ENCODE measurements around the gene PIWIL1. TPM values are rescaled to one million over a fixed set of nuclear protein-coding genes. Genes with fewer than 3 reads are reported as not detected.
A peak's percentile ranks its signal among the peaks of the same experiment; 100 is the strongest.

PIWIL1 gene
- not detected in 2 replicates for total RNA-seq (2014; rRNA removed; shearing (Covaris generic))

DNA sequence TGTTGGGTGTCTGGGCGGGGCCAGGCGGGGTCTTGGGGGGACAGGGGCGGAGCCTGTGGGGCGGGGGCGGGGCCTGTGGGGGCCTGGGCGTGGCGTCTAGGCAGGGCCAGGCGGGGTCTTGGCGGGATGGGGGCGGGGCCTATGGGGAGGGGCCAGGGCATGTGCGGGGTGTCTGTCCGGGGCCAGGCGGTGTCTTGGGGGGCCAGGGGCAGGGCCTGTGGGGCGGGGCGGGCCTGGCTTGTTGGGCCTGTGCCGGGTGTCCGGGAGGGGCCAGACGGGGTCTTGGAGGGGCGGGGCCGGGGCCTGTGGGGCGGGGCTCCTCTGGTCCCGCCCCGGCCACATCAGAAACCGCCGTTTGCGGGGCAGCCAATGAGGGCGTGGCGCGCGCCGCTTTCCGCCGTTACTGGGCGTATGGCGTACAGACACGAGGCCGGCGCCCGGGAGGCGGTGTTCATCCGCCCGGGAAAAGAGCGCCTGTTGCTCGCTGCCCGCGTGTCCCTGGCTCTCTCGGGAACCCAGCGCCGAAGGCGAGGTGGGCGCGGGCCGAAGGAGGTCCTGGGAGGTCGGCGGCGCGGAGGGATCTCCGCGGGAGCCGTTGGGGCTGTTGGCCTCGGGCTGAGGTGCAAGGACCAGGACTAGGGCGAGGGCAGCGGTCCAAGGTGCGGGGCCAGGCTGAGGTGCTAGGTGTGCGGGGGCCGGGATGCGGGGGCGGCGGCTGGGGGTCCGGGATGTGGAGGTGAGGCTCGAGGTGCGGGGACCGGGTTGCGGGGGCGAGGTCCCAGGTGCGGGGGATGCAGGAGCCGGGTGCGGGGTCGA is at the start of gene PIWIL1:
PIWIL1 (plus strand) TSS at position 400 of the 816 bp plus-strand sequence. CDS start 4,705 bp downstream, outside the sequence.
- H3K4me3 ChIP-seq (ENCODE audit: insufficient read depth, low read depth, low read length) = no peak within 1 kb of the TSS
- H3K27me3 ChIP-seq (ENCODE audit: control insufficient read depth, insufficient read depth, low read length) = peaks cover 2% of the 10 kb centered on the region; the same call in 1 of the 2 replicates
- DNase-seq = peak; percentile 80
- no peaks in the 10 kb centered on the region for H3K36me3 ChIP-seq (replicated peaks; ENCODE audit: control insufficient read depth, insufficient read depth, low read length)

- H3K36me3 ChIP-seq (replicated peaks; ENCODE audit: control insufficient read depth, insufficient read depth, low read length) = no peaks in the 10 kb centered on the region
- no peaks in the 10 kb centered on the region for H3K27me3 ChIP-seq (ENCODE audit: control insufficient read depth, insufficient read depth, low read length)
- H3K4me3 ChIP-seq (ENCODE audit: insufficient read depth, low read depth, low read length) = no peak overlapping the region
- no peak for DNase-seq
Observed at GRCh38 chr12:130288206-130288605, 49.5 kb upstream of the PIWIL1 start.

DNA sequence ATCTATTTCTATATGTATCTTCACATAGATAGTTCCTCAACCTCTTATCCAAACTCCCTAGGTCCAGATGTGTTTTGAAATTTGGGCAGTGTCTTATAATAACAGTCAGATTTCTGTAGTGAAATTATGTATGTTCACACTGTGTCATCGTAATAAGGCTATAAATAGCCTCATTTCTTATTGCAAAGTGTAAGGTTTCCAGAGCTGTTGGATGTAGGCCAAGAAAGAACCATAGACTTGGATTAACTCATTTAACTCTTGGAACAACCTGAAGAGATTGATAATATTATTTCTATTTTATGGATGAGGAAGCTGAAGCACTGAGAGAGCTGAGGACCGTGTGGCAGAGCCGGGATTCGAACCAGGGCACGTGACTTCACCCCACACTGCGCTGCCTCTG is 49.0 kb upstream of the PIWIL1 start:
- Histone ChIP-seq H3K36me3 (replicated peaks; ENCODE audit: control insufficient read depth, insufficient read depth, low read length) (no peaks in the 10 kb centered on the region), H3K4me3 (ENCODE audit: insufficient read depth, low read depth, low read length) (no peak overlapping the region), H3K27me3 (ENCODE audit: control insufficient read depth, insufficient read depth, low read length) (no peaks in the 10 kb centered on the region)
- no peak for DNase-seq

DNA sequence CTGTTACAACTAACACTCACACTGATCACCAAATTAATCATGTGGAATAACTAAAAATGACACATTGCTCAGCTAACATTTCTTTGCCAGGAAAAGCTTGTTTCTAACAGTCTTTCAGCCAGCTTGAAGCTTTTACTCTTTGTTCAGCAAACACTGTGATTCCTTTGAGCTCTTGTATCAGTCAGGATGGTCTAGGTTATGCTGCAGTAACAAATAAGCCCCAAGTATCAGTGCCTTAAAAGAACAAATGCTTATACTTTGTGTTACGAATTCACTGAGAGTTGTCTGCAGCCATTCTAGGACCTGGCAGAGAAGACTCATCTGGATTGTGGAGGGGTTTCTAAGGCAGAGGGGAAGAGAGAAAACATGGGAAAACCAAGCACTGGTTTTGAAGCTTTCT is 47.6 kb upstream of the PIWIL1 start:
- no peaks in the 10 kb centered on the region for H3K27me3 ChIP-seq (ENCODE audit: control insufficient read depth, insufficient read depth, low read length)
- no peak for DNase-seq
- H3K36me3 ChIP-seq (replicated peaks; ENCODE audit: control insufficient read depth, insufficient read depth, low read length) = no peaks in the 10 kb centered on the region
- no peak overlapping the region for H3K4me3 ChIP-seq (ENCODE audit: insufficient read depth, low read depth, low read length)

DNA sequence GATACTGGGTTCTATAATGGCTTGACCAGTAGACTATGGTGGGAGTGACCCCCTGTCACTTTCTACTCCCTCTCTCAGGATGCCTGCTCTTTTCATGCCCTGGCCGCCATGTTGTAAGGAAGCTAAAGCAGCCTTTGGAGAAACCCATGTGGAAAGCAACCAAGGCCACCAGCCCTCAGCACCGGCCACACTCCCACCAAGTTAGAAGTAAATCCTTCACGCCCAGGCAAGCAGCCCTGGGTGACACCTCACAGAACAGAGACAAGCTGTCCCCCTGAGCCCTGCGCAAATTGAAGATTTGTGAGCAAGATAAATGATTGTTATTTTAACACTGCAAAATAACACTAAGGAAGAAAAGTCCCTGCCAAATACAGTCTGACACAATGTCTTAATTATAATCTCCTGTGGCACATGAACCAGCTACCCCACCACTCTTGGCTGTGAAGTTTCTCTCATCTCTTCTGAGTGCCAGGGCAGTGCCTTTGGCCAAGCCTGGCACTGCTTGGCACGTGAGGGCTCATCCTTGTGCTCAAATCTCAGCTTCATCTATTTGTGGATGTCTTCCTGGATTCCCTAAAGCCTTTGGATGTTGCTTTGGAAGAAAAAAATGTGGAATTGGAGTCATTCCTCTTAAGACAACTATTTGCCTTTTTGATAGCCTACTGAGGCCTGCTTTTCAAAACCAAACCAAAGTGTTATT is 39.2 kb upstream of the PIWIL1 start:
- DNase-seq = no peak
- H3K36me3 ChIP-seq (replicated peaks; ENCODE audit: control insufficient read depth, insufficient read depth, low read length) = no peaks in the 10 kb centered on the region
- no peak overlapping the region for H3K4me3 ChIP-seq (ENCODE audit: insufficient read depth, low read depth, low read length)
- H3K27me3 ChIP-seq (ENCODE audit: control insufficient read depth, insufficient read depth, low read length) = no peaks in the 10 kb centered on the region; the same call in 1 of the 2 replicates

GRCh38 chr12:130299574-130299973 is 38.1 kb upstream of the PIWIL1 start:
- DNase-seq = peak; percentile 63
- H3K4me3 ChIP-seq (ENCODE audit: insufficient read depth, low read depth, low read length) = no peak overlapping the region
- H3K27me3 ChIP-seq (ENCODE audit: control insufficient read depth, insufficient read depth, low read length) = no peaks in the 10 kb centered on the region; the same call in 1 of the 2 replicates
- H3K36me3 ChIP-seq (replicated peaks; ENCODE audit: control insufficient read depth, insufficient read depth, low read length) = no peaks in the 10 kb centered on the region

DNA sequence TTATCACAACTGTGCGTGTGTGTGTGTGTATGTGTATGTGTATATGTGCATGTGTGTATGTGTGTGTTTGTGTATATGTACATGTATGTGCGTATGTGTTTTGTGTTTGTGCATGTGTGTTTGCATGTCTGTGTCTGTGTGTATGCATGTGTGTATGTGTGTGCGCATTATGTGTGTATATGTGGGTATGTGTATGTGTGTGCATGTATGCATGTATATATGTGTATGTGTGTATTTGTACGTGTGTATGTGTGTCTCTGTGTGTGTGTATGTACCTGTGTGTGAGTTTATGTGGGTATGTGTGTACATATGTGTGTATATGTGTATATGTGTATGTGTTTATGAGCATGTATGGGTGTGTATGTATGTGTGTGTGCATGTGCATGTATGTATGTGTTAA is 37.6 kb upstream of the PIWIL1 start:
- Histone ChIP-seq H3K27me3 (ENCODE audit: control insufficient read depth, insufficient read depth, low read length) (no peaks in the 10 kb centered on the region; the same call in 1 of the 2 replicates), H3K36me3 (replicated peaks; ENCODE audit: control insufficient read depth, insufficient read depth, low read length) (no peaks in the 10 kb centered on the region), H3K4me3 (ENCODE audit: insufficient read depth, low read depth, low read length) (no peak overlapping the region)
- DNase-seq = no peak

GRCh38 chr12:130300737-130301535 is 36.8 kb upstream of the PIWIL1 start:
- Histone ChIP-seq H3K36me3 (replicated peaks; ENCODE audit: control insufficient read depth, insufficient read depth, low read length) (no peaks in the 10 kb centered on the region), H3K27me3 (ENCODE audit: control insufficient read depth, insufficient read depth, low read length) (no peaks in the 10 kb centered on the region; the same call in 1 of the 2 replicates), H3K4me3 (ENCODE audit: insufficient read depth, low read depth, low read length) (no peak overlapping the region)
- no peak for DNase-seq

GRCh38 chr12:130301559-130301958 is 36.1 kb upstream of the PIWIL1 start:
- no peak overlapping the region for H3K4me3 ChIP-seq (ENCODE audit: insufficient read depth, low read depth, low read length)
- H3K36me3 ChIP-seq (replicated peaks; ENCODE audit: control insufficient read depth, insufficient read depth, low read length) = no peaks in the 10 kb centered on the region
- no peak for DNase-seq
- no peaks in the 10 kb centered on the region; the same call in 1 of the 2 replicates for H3K27me3 ChIP-seq (ENCODE audit: control insufficient read depth, insufficient read depth, low read length)

- Histone ChIP-seq H3K36me3 (replicated peaks; ENCODE audit: control insufficient read depth, insufficient read depth, low read length) (no peaks in the 10 kb centered on the region), H3K27me3 (ENCODE audit: control insufficient read depth, insufficient read depth, low read length) (no peaks in the 10 kb centered on the region; the same call in 1 of the 2 replicates), H3K4me3 (ENCODE audit: insufficient read depth, low read depth, low read length) (no peak overlapping the region)
- no peak for DNase-seq
Observed at GRCh38 chr12:130303781-130304180, 33.9 kb upstream of the PIWIL1 start.

DNA sequence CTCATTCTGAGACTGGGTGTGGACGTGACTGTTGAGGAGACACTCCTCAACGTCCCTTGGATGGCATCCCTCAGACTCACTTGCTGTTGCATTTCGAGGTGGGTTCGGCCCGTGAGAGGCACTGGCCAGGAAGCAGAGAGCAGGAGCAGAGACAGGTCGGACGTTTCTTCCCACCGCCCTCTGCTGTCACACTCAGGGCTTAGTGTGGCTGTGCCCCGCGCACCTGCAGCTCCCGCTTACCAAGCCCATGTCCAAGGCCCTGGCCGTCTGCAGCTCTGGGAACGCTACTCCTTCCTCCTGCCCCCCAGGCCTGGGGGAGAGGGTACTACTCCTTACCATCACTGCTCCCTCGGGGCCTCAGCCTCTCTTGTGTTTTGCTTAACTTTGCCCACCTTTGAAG is 29.8 kb upstream of the PIWIL1 start:
- DNase-seq = no peak
- H3K36me3 ChIP-seq (replicated peaks; ENCODE audit: control insufficient read depth, insufficient read depth, low read length) = no peaks in the 10 kb centered on the region
- H3K27me3 ChIP-seq (ENCODE audit: control insufficient read depth, insufficient read depth, low read length) = no peaks in the 10 kb centered on the region; the same call in 1 of the 2 replicates
- H3K4me3 ChIP-seq (ENCODE audit: insufficient read depth, low read depth, low read length) = no peak overlapping the region

GRCh38 chr12:130308393-130308792 is 29.3 kb upstream of the PIWIL1 start:
- Histone ChIP-seq H3K4me3 (ENCODE audit: insufficient read depth, low read depth, low read length) (no peak overlapping the region), H3K36me3 (replicated peaks; ENCODE audit: control insufficient read depth, insufficient read depth, low read length) (no peaks in the 10 kb centered on the region), H3K27me3 (ENCODE audit: control insufficient read depth, insufficient read depth, low read length) (no peaks in the 10 kb centered on the region; the same call in 1 of the 2 replicates)
- DNase-seq = no peak

- no peaks in the 10 kb centered on the region; the same call in 1 of the 2 replicates for H3K27me3 ChIP-seq (ENCODE audit: control insufficient read depth, insufficient read depth, low read length)
- DNase-seq = no peak
- H3K4me3 ChIP-seq (ENCODE audit: insufficient read depth, low read depth, low read length) = no peak overlapping the region
- H3K36me3 ChIP-seq (replicated peaks; ENCODE audit: control insufficient read depth, insufficient read depth, low read length) = no peaks in the 10 kb centered on the region
Observed at GRCh38 chr12:130316251-130316650, 21.4 kb upstream of the PIWIL1 start.

GRCh38 chr12:130320536-130320935 is 17.2 kb upstream of the PIWIL1 start:
- no peak for DNase-seq
- Histone ChIP-seq H3K27me3 (ENCODE audit: control insufficient read depth, insufficient read depth, low read length) (no peaks in the 10 kb centered on the region; the same call in 1 of the 2 replicates), H3K36me3 (replicated peaks; ENCODE audit: control insufficient read depth, insufficient read depth, low read length) (no peaks in the 10 kb centered on the region), H3K4me3 (ENCODE audit: insufficient read depth, low read depth, low read length) (no peak overlapping the region)

Data from H7 (cell line).